Activated CD4-positive, alpha-beta T cell treated with anti-CD3 and anti-CD28 coated beads, Interleukin-2, Interleukin-4, amounts not matched to agents 100 ng/mL and 50 ng/mL, durations not matched to agents 16 hours and 8 hours (primary cell): ENCODE measurements around the gene POLR3C.
"Not testable (repeated sequence)": the region's sequence is repeated elsewhere in the genome, so short reads cannot be mapped to it uniquely, and the experiment has no call there.

Experiments used
- DNase-seq: peaks from one replicate; pipeline ENCODE4 v3.0.0-alpha.2; 2020; ENCODE audit warnings: low spot score

Gene POLR3C

GRCh38 chr1:145822779-145823331 is 1.1 kb upstream of the POLR3C start:
- not testable (repeated sequence) for DNase-seq

GRCh38 chr1:145824499-145824842 is 471 bp downstream of the POLR3C start:
- DNase-seq = no peak

GRCh38 chr1:145826030-145826429 is 2.0 kb downstream of the POLR3C start:
- DNase-seq = no peak

- no peak for DNase-seq
Measured at GRCh38 chr1:145827966-145828365, 4.0 kb downstream of the POLR3C start.

GRCh38 chr1:145828367-145829026 is 4.5 kb downstream of the POLR3C start:
- DNase-seq = peak; percentile 19

- DNase-seq = not testable (repeated sequence)
Measured at GRCh38 chr1:145830810-145831209, 6.8 kb downstream of the POLR3C start.

- DNase-seq = no peak
Measured at GRCh38 chr1:145837656-145838055, 13.7 kb downstream of the POLR3C start.

DNA sequence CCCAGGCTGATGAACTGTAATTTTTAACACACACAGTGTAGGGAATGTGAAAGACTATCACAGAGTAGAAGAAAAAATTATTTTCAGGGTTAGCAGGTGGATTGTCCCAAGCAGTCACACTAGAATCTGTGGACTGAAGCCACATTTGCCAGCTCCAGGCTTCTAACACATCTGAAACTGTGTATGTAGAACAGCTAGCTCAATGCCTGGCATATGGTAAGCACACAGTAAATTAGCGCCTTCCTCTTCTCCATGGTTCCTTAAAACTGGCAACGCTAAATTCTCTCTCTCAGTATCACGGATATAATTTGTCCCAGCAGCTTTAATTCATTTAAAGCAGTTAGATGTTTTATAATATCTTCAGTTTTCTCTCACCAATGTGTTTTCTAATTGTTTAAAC is 19.0 kb downstream of the POLR3C start:
- DNase-seq = no peak

DNA sequence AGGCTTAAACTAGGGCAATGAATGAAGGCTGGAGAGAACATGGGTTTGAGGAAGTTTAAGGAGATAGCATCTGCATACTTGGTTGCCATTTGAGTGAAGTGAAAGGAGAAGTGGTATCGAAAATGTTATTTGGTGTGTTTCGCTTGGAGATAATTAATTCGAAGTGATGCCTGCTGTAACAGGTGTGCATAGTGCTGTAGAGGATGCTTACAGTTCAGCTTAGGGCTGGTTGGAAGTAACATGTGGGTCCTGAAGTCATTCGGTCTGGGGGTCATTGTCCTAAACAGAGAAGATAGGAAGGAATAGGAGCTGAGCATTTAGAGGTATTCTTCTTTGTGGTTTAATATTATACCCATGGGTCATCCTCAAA is 21.1 kb downstream of the POLR3C start:
- DNase-seq = no peak

GRCh38 chr1:145845514-145846161 is 21.6 kb downstream of the POLR3C start, which contains the start of gene NUDT17:
NUDT17 (plus strand) TSS chr1:145845630; CDS start chr1:145845641, 11 bp downstream.
- peak; percentile 76 for DNase-seq

GRCh38 chr1:145846201-145846612 is 22.2 kb downstream of the POLR3C start:
- DNase-seq = peak; percentile 30

DNA sequence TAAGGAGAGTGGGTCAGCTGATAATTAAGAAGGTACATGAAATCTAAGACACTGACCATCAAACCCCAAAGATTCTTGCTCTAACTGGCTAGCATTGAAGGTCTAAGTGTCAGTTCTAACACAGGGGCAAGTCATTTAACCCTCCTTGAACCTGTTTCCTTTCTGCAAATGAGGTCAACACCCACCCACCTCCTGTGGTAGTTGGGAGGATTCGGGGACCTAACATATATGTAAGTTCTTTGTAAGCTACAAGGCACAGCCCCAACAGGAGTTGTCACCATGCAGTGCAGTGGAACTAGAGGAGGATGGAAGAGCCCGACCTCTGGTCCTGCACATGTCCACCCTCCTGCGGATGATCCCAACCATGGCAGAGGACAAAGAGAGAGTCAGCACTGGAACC is 23.8 kb downstream of the POLR3C start:
- DNase-seq = no peak

DNA sequence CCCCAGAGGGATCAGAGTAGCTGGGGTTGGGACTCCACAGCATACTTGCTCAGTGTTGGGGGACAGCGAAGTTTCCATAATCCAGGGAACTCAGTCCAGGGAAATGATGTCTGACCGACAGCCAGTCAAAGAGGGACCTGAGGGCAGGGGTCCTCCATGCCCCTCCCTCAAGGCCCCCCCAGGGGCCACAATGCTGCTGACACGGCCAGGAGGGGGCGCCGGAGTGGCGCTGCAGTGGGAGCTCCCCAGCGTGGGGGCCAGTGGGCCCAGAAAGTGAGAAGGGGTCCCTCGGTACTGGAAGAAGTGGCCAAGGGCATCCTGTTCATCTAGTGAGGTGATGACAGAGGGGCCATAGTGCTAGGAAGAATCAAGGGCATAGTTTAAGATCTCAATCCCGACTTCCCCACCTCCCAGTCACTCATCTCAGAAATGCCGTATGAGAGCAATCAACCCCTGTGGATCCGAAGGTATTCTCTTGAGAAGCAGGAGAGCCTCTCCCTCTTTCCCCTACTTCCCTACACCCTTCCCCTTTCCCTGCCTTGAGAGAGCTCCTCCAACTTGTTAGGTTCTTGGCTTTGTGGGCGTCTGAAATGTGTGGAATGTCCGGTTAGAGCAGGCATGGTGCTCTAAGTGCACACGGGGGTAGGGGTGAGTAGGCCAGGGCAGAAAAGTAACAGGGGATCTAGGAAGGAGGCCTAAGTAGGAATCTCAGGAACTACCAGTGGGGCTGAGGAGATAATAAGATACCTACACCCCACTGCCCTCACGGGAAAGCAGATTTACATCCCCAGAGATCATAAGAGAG is 25.6 kb downstream of the POLR3C start:
- no peak for DNase-seq

GRCh38 chr1:145855426-145855948 is 31.5 kb downstream of the POLR3C start:
- DNase-seq = no peak

GRCh38 chr1:145857170-145857569 is 33.2 kb downstream of the POLR3C start:
- DNase-seq = no peak

DNA sequence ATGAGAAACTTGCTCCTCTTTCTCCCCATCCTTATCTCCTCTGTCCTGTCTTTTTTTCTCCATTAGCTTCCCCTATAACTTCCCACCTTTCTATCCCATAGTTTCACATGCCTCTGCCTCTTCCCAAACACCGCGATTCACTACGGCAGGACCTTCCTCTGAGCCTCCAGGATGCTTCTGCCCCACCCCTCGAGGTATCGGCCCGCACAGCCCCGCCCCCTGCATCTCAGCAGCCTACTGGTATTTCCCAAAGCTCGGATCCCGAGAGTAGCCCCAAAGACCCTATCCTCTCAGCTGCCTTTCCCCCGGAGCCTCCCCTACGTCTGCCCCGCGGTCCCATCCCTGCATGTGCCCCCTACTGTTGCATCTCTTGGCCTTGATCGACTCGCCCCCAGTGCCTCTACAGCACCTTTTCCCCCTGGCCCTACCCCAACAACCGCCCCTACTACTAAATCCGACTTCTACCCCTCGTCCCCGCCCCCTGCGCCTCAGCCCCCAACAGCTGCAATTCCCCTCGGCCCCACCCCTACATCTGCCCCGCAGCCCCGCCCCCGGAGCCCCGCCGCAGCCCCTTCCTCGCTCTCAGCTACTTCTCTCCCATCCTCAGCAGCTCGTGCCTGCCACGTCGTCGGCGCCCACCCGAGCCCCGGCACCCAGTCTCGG is 34.4 kb downstream of the POLR3C start:
- peak; percentile 45 for DNase-seq

GRCh38 chr1:145858901-145859490 is 35.0 kb downstream of the POLR3C start, which contains the start of gene PIAS3:
PIAS3 (minus strand) TSS chr1:145859081; CDS start chr1:145858990, 91 bp downstream.
- DNase-seq = peak; percentile 93

GRCh38 chr1:145859491-145860023 is 35.6 kb downstream of the POLR3C start:
- DNase-seq = peak; percentile 72

GRCh38 chr1:145863282-145864018 is 39.5 kb downstream of the POLR3C start:
- DNase-seq = no peak

DNA sequence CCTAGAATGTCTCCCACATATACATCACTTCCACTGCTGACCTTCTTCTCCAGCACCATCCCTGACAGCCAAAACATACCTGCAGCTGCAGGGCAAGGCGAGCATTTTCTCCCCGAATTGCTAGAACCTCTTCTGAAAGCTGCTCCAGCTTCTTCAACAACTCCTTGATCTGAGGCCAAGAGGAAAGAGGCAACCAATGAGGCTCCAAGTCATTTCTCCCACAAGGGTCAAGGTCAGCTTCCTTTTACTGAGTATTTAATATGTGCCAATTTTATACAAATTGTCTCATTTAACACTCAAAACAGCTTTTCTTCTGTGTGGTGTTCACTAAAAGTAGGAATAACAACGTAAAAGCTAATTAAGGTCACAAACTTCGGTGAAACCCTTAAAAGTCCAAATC is 44.2 kb downstream of the POLR3C start:
- no peak for DNase-seq
